Endothelial cell of umbilical vein (primary cell): ENCODE results near the gene ZNF839. TPM values are rescaled to one million over a fixed set of nuclear protein-coding genes. Genes with fewer than 3 reads are reported as not detected.

ENCODE experiments used
- BruUV-seq: library from RNA; stranded (reverse); fragments of 400-500 nt; replicated peaks from 2 replicates; lab custom pipeline; 2021; lab: Mats Ljungman, UMichigan
- CTCF ChIA-PET: fragments of 300-600, 350-600 bp; sonication (Branson Sonifier 250); formaldehyde crosslinking; loops from one replicate; lab custom pipeline; 2021; ENCODE audit warnings: antibody characterized with exemption, inconsistent platforms; lab: Charles Lee
- POLR2A ChIA-PET: fragments of 300-600, 350-600 bp; sonication (Branson Sonifier 250); formaldehyde crosslinking; loops from one replicate; lab custom pipeline; 2021; ENCODE audit warnings: antibody characterized with exemption, inconsistent platforms; lab: Charles Lee
- DNase-seq: peaks from one replicate; pipeline ENCODE4 v3.0.0-alpha.2; 2011; ENCODE audit warnings: low read depth, low spot score
- FAIRE-seq: peaks from 2 replicates; lab custom pipeline; 2011; peaks lifted over from hg19 to GRCh38; lab: Jason Lieb, UNC
- H2AFZ ChIP-seq: 2 replicates; pipeline ENCODE4 v1.6.0; 2012; ENCODE audit warnings: low read depth, low read length, control low read depth, inconsistent platforms
- H3K27ac ChIP-seq: 2 replicates; pipeline ENCODE4 v1.5.1; 2011; ENCODE audit warnings: low read depth, mild to moderate bottlenecking, control low read depth, low read length, moderate library complexity; ENCODE audit not compliant: insufficient read depth
- H3K27me3 ChIP-seq, 2 experiments: 2 replicates each; pipeline versions ENCODE4 v1.6.0 to v1.6.1; 2011; ENCODE audit warnings: low read length in 2 of 2, mixed read lengths in 1 of 2; ENCODE audit not compliant: control insufficient read depth in 2 of 2, insufficient read depth in 2 of 2
- H3K36me3 ChIP-seq, 2 experiments: 2 replicates in 1 of 2; 3 replicates in 1 of 2; pipeline ENCODE4 v1.5.1; 2011; ENCODE audit warnings: low read length in 2 of 2, mild to moderate bottlenecking in 1 of 2, moderate library complexity in 1 of 2; ENCODE audit not compliant: control insufficient read depth in 2 of 2, insufficient read depth in 2 of 2; ENCODE audit errors: extremely low read depth in 1 of 2
- H3K4me1 ChIP-seq: 3 replicates; pipeline ENCODE4 v1.5.1; 2011; ENCODE audit warnings: mild to moderate bottlenecking, low read length; ENCODE audit not compliant: control insufficient read depth, insufficient read depth; ENCODE audit errors: extremely low read depth
- H3K4me2 ChIP-seq: 2 replicates; pipeline ENCODE4 v1.6.1; 2011; ENCODE audit warnings: low read length, control low read depth, mixed read lengths; ENCODE audit not compliant: insufficient read depth
- H3K4me3 ChIP-seq, 3 experiments: fragments of 200-600 bp in 1 of 3; sonication (generic), shearing (Covaris generic) in 1 of 3; replicated peaks in 1 of 3; 2 replicates each; pipeline ENCODE4 v1.5.1; 2011 to 2016; ENCODE audit warnings: control low read depth in 3 of 3, low read length in 3 of 3, mild to moderate bottlenecking in 2 of 3, inconsistent platforms in 1 of 3, low read depth in 1 of 3, moderate library complexity in 1 of 3; ENCODE audit not compliant: insufficient read depth in 1 of 3
- H3K79me2 ChIP-seq: 2 replicates; pipeline ENCODE4 v1.6.0; 2012; ENCODE audit warnings: low read length, inconsistent platforms; ENCODE audit not compliant: control insufficient read depth, insufficient read depth
- H3K9ac ChIP-seq: replicated peaks from 2 replicates; pipeline ENCODE3; 2011; ENCODE audit warnings: low read length, control low read depth; ENCODE audit not compliant: insufficient read depth; ENCODE audit errors: extremely low read depth
- H3K9me1 ChIP-seq: replicated peaks from 3 replicates; pipeline ENCODE4 v1.6.0; 2011; ENCODE audit warnings: mild to moderate bottlenecking, low read length; ENCODE audit not compliant: control insufficient read depth, insufficient read depth; ENCODE audit errors: extremely low read depth
- H3K9me3 ChIP-seq: replicated peaks from 2 replicates; pipeline ENCODE4 v1.5.1; 2012; ENCODE audit warnings: low read length, inconsistent platforms; ENCODE audit not compliant: control insufficient read depth, insufficient read depth
- H4K20me1 ChIP-seq: replicated peaks from 2 replicates; pipeline ENCODE3; 2011; ENCODE audit warnings: mild to moderate bottlenecking, low read length; ENCODE audit not compliant: control insufficient read depth, insufficient read depth; ENCODE audit errors: extremely low read depth
- CTCF ChIP-seq, 2 donors: IDR thresholded peaks; 1 replicate in 1 of 2; 2 replicates in 1 of 2; pipeline ENCODE4 v1.5.1; 2011; ENCODE audit warnings: low read length in 2 of 2, mild to moderate bottlenecking in 2 of 2, moderate library complexity in 2 of 2, control low read depth in 1 of 2, inconsistent platforms in 1 of 2, low read depth in 1 of 2; ENCODE audit not compliant: insufficient read depth in 1 of 2; ENCODE audit errors: extremely low read depth in 1 of 2
- EZH2 ChIP-seq: IDR thresholded peaks from 2 replicates; pipeline ENCODE4 v1.6.1; 2012; ENCODE audit warnings: borderline replicate concordance, low read depth, mild to moderate bottlenecking, moderate library complexity, low read length, inconsistent platforms; ENCODE audit not compliant: severe bottlenecking
- FOS ChIP-seq: IDR thresholded peaks from 2 replicates; pipeline ENCODE4 v1.6.1; 2011; ENCODE audit warnings: mild to moderate bottlenecking, low read length, moderate library complexity, borderline replicate concordance; ENCODE audit not compliant: insufficient read depth
- GATA2 ChIP-seq: IDR thresholded peaks from 2 replicates; pipeline ENCODE4 v1.7.0; 2011; ENCODE audit warnings: low read depth, mild to moderate bottlenecking, moderate library complexity, mixed read lengths, low read length; ENCODE audit not compliant: insufficient read length, insufficient read depth
- JUN ChIP-seq: IDR thresholded peaks from 2 replicates; pipeline ENCODE4 v1.6.1; 2011; ENCODE audit warnings: borderline replicate concordance, low read depth; ENCODE audit not compliant: insufficient read length, insufficient read depth
- MAX ChIP-seq: IDR thresholded peaks from 2 replicates; pipeline ENCODE4 v1.6.1; 2011; ENCODE audit not compliant: insufficient read depth, insufficient read length
- MYC ChIP-seq: IDR thresholded peaks from one replicate; pipeline ENCODE4 v1.6.1; 2011; ENCODE audit warnings: mild to moderate bottlenecking, low read depth, low read length
- POLR2A ChIP-seq: IDR thresholded peaks from 2 replicates; pipeline ENCODE4 v1.6.1; 2012; ENCODE audit warnings: low read depth, mild to moderate bottlenecking, control low read depth, low read length
- POLR2AphosphoS5 ChIP-seq: IDR thresholded peaks from 2 replicates; pipeline ENCODE4 v1.6.1; 2012; ENCODE audit warnings: low read depth, mild to moderate bottlenecking, control low read depth, low read length, moderate library complexity; ENCODE audit not compliant: insufficient read depth
- dilution Hi-C: fragments of 300-500 bp; cut with MboI; formaldehyde crosslinking; loops from one replicate; pipeline ENCODE4 v1.15.0; 2019; ENCODE audit warnings: low sequenced_read_pairs; ENCODE audit not compliant: extremely low pct_ligation_motif_present
- intact Hi-C: fragments of 100-400 bp; cut with micrococcal nuclease; formaldehyde crosslinking; loops from one replicate; pipeline ENCODE4 v1.10.0; 2022
- polyA plus RNA-seq, 4 experiments: library from polyadenylated mRNA; depleted of rRNA in 3 of 4; stranded (reverse) in 3 of 4; unstranded in 1 of 4; fragments of >200 nt; gene quantifications; 2 replicates each; pipeline versions ENCODE4 v1.2.1 to v1.2.3, GENCODE V29; 2011 to 2012; ENCODE audit warnings: missing spikeins in 1 of 4
- total RNA-seq: library from RNA; stranded (reverse); gene quantifications from 2 replicates; pipeline ENCODE4 v1.2.3, GENCODE V29; 2021

ZNF839 gene
- total and polyA plus RNA-seq, 2 donors (not counting 3 experiments of a cell fraction or from before 2014, with no cell fraction given), result 9.8 to 12.5 TPM

- Histone ChIP-seq H3K4me3 (no peak overlapping the region), H3K4me1 (peaks cover 19% of the 10 kb centered on the region), H3K27me3 (no peaks in the 10 kb centered on the region), H3K4me2 (no peak overlapping the region), H2AFZ (no peak overlapping the region), H3K9me1 (no peaks in the 10 kb centered on the region), H3K9me3 (no peaks in the 10 kb centered on the region), H3K9ac (no peak overlapping the region), H3K79me2 (no peaks in the 10 kb centered on the region), H3K36me3 (no peaks in the 10 kb centered on the region), H3K27ac (no peak overlapping the region), H4K20me1 (no peaks in the 10 kb centered on the region)
- intact Hi-C loops (loop anchor here (2.0 to 10.0 kb wide), 3 partner anchors 176 to 550 kb away; partner anchors contain the start of genes HSP90AA1, PPP2R5C and WDR20), dilution Hi-C loops (no loop called here)
- DNase-seq (no peak), FAIRE-seq (no peak)
- ChIA-PET CTCF (interaction anchor here (1.3 to 2.8 kb wide), 10 partner anchors 10 to 269 kb away, joined by 3 to 32 read pairs (median 6); partner anchors contain the start of genes MOK and WDR20), POLR2A (no interaction called here)
- no peak for TF ChIP-seq MAX
- no peak for TF ChIP-seq EZH2
- no peak for TF ChIP-seq CTCF (IDR thresholded peaks at IDR 0.05; ENCODE audit: extremely low read depth in 1 of 2, insufficient read depth in 1 of 2, low read depth in 1 of 2, low read length in 2 of 2)
- TF ChIP-seq POLR2AphosphoS5, result no peak
- TF ChIP-seq FOS, result no peak
- TF ChIP-seq JUN, result no peak
- no peak for TF ChIP-seq MYC
- TF ChIP-seq POLR2A, result no peak
- no peak for TF ChIP-seq GATA2
- BruUV-seq, result no TSS peak
Measured at GRCh38 chr14:102315121-102315520, 4.4 kb upstream of the ZNF839 start.
